Measurements from ENCODE around the gene CLMN.

The CLMN gene

GRCh38 chr14:95238487-95239298, 81.0 kb downstream of the CLMN start:
- no peak for DNase-seq (ENCODE audit: low spot score)

- DNase-seq (ENCODE audit: low spot score), result no peak
These were observed 81.8 kb downstream of the CLMN start for GRCh38 chr14:95237958-95238340.

GRCh38 chr14:95237121-95237957, 82.4 kb downstream of the CLMN start:
- no peak for DNase-seq (ENCODE audit: low spot score)

- DNase-seq (ENCODE audit: low spot score), result no peak
These were observed 83.5 kb downstream of the CLMN start for GRCh38 chr14:95236221-95236620.

DNA sequence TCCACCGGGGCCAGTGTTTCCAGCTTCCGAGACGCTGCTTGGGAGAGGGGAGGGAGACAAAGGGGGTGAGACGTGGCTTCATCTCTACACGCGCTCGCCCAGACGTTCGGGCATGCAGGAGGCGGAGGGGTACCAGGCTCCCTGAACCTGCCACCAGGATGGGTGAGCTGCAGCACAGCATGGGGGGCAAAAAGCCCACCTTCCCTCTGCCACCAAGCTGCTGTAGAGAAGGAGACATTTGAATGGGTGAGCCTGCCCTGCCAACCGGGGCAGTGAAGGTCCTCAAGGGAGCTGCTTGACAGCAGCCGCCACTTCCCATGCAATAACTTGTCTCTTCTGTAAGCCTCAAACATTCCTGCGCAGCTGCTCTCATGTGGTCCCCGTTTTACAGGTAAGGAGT, 83.9 kb downstream of the CLMN start:
- DNase-seq (ENCODE audit: low spot score), result no peak

GRCh38 chr14:95235351-95235750, 84.4 kb downstream of the CLMN start:
- no peak for DNase-seq (ENCODE audit: low spot score)

DNA sequence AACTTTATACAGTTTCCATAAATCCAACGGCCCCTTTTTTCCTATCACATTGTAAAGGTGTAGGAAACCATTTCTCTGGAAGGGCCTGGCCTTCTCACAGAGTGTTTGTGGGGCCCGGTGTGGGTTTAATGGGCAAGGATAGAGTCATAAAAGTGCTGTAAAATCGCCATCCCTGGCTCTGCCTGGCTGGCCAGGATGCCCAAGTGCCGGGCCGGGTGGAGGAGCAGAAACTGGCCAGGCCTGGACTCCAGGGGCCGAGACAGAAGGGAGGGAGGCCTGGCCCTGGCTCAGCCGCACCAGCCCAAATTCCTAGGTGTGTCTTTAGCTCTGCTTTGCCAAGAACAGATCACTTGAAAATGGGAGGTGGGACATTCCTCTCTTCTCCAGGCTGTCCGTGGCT, 85.3 kb downstream of the CLMN start:
- DNase-seq (ENCODE audit: low spot score), result no peak

- DNase-seq (ENCODE audit: low spot score), result peak; percentile 44
These were observed 85.9 kb downstream of the CLMN start for GRCh38 chr14:95233702-95234241.

DNA sequence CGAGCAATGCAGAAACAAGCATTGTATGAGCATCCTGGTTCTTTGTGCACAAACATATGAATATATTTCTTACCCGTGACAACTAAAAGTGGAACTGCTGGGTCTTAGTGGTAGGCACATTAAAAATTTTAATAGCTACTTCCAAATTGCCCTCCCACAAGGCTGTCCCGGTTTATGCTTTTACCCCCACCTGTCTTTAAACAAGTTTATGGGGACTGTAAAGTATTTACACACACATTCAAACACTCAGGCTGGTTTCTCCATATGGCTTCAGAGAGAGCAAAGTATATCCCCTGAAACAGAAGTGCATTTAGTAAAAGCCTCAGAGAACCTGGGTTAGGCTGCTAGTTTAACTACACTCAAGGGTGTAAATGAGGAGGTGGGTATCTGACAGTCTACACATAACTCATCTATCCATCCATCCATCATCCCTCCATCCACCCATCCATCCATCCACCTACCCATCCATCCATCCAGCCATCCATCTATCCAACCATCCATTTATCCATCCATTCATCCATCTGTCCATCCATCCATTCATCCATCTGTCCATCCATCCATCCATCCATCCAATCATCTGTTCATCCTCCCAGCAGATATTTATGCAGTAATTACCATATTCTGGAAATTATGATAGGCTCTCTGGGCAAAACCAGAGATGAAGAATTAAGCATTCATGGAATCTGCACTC, 86.7 kb downstream of the CLMN start:
- no peak for DNase-seq (ENCODE audit: low spot score)

DNA sequence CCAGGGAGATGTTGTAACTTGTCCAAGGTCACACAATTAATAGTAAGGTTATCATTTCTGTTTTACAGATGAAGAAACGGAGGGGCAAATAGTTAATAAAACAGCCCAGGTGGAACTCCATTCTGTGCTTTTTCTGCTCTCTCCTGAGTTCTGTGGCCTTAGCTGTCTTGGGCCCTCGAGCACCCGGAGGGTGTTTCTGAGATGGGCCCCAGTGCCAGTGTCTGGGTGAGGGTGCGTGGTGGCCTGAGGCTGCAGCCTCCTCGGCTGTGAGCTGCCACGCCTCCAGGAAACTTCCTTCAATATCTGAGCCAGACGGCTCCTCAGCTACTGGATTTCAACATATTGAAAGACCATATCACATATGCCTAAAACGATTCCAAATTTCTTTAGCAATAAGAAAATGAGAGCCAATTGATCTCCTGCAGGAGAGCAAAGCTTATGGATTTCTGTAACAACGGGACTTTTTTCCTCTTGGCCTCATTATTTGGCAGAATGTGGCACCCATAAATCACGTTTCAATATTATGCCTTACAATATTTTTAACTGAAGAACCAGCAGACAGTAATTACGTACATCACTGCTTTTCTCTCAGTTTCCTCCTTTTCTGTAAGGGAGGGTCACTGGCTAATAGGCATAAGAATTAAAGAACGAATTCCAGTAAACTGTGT, 87.6 kb downstream of the CLMN start:
- DNase-seq (ENCODE audit: low spot score), result no peak

- peak; percentile 31 for DNase-seq (ENCODE audit: low spot score)
These were observed 90.0 kb downstream of the CLMN start for GRCh38 chr14:95229749-95230148.

DNA sequence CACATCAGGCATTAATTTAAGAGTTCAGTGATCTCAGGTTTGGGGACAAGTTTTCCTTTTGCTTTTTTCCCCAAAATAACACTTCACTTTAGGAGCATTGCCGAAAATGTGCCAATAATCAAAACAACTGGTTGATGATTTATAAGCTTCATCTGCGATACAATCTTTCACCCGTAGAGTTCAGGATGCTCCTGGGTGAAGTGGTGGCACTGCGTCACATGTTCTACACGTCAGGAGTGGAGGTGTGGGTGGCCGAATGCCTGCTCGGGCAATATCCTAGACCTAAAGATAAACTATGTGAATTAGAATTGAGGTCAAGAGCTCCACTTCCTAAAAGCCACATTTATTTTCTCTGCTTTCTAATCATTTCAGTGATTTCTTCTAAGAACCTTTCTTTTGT, 91.5 kb downstream of the CLMN start:
- no peak for DNase-seq (ENCODE audit: low spot score)

DNA sequence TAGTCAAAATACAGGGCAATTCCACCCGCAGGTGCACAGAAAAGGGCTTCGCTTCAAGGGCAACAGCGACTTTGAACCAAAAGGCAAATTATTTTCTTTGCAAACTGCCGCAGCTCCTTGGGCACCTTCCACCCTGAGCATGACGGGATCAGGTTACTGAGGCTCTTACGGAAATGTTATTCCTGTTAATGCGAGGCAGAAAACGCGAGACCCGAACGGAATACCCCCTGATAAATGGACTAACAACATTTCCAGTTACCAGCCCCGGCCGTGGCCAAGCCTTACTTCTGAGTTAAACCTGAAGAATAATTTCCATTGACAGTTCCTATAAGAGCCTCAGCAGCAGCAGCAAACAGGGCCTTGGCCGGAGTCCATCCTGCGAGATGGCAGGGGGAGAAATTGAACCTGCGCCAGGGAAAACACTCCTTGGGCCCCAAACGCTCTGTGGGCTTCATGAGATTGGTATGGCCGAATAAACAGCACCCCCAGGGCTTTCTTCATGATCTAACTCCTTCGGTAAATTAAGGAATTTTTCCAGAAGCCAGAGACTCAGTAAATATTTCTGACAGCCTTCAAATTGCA, 92.3 kb downstream of the CLMN start:
- DNase-seq (ENCODE audit: low spot score), result no peak

GRCh38 chr14:95226801-95227200, 92.9 kb downstream of the CLMN start:
- DNase-seq (ENCODE audit: low spot score), result no peak

GRCh38 chr14:95225251-95225887, 94.3 kb downstream of the CLMN start:
- no peak for DNase-seq (ENCODE audit: low spot score)

DNA sequence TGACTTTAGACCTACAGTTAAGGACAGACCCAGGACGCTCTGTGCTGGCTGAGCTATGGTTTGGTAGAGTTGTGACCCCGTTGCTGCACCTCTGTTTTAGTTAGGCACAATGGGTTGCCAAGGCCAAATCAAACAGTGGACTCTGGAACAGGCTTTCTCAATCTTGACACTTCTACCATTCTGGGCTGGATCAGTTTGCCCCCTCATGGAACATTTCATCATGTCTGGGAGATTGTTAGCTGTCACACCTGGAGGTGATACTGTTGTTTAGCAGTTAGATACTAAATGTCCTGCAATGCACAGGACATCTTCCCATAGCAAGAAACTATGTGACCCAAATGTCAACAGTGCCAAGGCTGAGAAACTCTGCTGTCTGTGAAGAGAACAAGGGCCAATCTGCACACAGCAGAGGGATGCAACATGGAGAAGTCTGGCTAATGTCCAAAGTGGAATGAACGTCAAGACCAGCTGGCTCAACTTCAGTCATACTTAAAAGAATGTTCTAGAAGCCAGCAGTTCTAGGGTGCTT, 96.8 kb downstream of the CLMN start:
- no peak for DNase-seq (ENCODE audit: low spot score)

GRCh38 chr14:95222151-95222631, 97.5 kb downstream of the CLMN start:
- no peak for DNase-seq (ENCODE audit: low spot score)

GRCh38 chr14:95221531-95221930, 98.2 kb downstream of the CLMN start:
- DNase-seq (ENCODE audit: low spot score), result no peak

DNA sequence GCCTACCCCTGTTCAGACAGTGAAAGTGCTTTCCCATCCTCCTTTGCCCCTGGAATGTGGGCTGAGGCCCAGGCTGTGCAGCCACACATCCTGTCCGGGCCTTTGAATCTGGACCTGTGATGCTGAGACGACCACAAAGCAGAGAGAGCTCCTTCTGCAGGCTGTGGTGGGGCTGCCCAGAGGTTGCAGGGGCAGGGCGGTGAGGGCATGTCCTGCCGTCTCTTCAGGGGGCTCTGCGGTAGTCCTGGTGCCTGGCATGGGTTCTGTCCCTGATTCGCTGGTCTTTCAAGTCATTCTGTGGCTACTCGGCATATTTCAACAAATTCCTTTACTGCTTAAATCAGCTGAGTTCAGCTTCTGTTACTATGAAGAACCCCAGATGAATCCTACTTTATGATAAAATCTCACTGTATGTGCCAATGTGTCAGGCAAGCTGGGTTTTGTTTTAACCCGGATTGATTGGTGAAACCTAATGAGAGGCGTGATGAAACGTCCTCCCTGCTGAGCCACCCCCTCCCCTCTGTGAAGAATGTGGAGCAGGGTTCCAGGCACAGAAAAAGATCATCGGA, 99.0 kb downstream of the CLMN start:
- no peak for DNase-seq (ENCODE audit: low spot score)

- no peak for DNase-seq (ENCODE audit: low spot score)
These were observed 101.1 kb downstream of the CLMN start for GRCh38 chr14:95218472-95219193.

Data from NAMALWA (cell line).